Measurements from ENCODE around the gene GBF1. TPM values are rescaled to one million over a fixed set of nuclear protein-coding genes. Genes with fewer than 3 reads are reported as not detected.
A peak's percentile ranks its signal among the peaks of the same experiment; 100 is the strongest.

Gene GBF1
- total and polyA plus RNA-seq, 4 donors = 6.0 to 27.2 (median 15.2) TPM

DNA sequence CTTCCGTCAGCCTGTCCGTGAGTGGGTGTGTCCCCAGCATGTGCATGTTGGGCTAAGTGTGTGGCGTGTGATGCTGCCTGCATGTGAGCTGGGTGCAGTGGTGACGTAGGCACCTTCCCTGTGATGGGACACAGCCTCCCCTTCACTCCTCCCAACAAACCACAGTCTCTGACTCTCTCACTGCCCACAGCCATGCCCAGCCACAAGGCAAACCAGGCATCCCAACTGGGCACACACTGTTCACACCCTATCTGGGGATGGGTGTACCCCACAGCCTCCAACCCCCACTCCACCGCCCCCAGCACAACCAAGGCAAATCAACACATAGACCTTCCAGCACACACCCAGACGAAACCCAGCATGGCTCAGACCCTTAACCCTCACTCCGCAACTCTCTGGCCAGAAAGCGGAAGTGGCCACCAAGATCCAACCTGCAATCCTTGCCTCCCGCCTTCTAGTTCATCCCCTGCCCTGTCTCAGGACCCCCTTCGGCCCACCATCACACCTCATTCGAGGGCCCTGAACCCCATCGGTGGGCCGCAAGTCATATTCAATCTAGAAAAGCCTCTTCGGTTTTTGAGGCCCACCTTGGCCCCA lies 162.9 kb downstream of the GBF1 start:
- TF ChIP-seq NR2F2 (IDR thresholded peaks at IDR 0.05) (no peak), RAD21 (IDR thresholded peaks at IDR 0.05) (no peak), YY1 (IDR thresholded peaks at IDR 0.05) (no peak), HNF4A (conservative IDR thresholded peaks at IDR 0.05) (no peak), FOXA1 (IDR thresholded peaks at IDR 0.05) (no peak), JUND (IDR thresholded peaks at IDR 0.05) (no peak), RXRA (IDR thresholded peaks at IDR 0.05) (no peak), TAF1 (conservative IDR thresholded peaks at IDR 0.05) (no peak), FOXA2 (IDR thresholded peaks at IDR 0.05) (no peak)
- TF ChIP-seq, protein P1, sequence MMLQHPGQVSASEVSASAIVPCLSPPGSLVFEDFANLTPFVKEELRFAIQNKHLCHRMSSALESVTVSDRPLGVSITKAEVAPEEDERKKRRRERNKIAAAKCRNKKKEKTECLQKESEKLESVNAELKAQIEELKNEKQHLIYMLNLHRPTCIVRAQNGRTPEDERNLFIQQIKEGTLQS (IDR thresholded peaks at IDR 0.05) = no peak
- TF ChIP-seq, protein P2, sequence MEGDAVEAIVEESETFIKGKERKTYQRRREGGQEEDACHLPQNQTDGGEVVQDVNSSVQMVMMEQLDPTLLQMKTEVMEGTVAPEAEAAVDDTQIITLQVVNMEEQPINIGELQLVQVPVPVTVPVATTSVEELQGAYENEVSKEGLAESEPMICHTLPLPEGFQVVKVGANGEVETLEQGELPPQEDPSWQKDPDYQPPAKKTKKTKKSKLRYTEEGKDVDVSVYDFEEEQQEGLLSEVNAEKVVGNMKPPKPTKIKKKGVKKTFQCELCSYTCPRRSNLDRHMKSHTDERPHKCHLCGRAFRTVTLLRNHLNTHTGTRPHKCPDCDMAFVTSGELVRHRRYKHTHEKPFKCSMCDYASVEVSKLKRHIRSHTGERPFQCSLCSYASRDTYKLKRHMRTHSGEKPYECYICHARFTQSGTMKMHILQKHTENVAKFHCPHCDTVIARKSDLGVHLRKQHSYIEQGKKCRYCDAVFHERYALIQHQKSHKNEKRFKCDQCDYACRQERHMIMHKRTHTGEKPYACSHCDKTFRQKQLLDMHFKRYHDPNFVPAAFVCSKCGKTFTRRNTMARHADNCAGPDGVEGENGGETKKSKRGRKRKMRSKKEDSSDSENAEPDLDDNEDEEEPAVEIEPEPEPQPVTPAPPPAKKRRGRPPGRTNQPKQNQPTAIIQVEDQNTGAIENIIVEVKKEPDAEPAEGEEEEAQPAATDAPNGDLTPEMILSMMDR (IDR thresholded peaks at IDR 0.05; ENCODE audit: low read depth, low read length, missing input control) = no peak
- WGBS = 66% methylated on average over 14 of the region's 14 CpGs
- Histone ChIP-seq H3K9me3 (ENCODE audit: control insufficient read depth in 4 of 4, low read length in 3 of 4) (no peaks in the 10 kb centered on the region), H3K4me3 (ENCODE audit: low read depth in 1 of 3, low read length in 3 of 3) (peak overlapping the region in 1 of 3 donors; percentile 53), H3K27ac (ENCODE audit: low read depth in 1 of 2, low read length in 2 of 2) (no peak overlapping the region), H3K9ac (ENCODE audit: low read depth in 1 of 2, low read length in 2 of 2) (no peak overlapping the region), H3K4me1 (ENCODE audit: control insufficient read depth in 4 of 4, insufficient read depth in 4 of 4, low read length in 3 of 4) (peaks cover 2 to 8% (median 5%) of the 10 kb centered on the region in 4 donors), H3K27me3 (ENCODE audit: control insufficient read depth in 4 of 4, insufficient read depth in 4 of 4, low read length in 3 of 4) (peaks cover 0 to 25% (median 6%) of the 10 kb centered on the region in 4 donors), H3K36me3 (ENCODE audit: control insufficient read depth in 4 of 4, insufficient read depth in 3 of 4, low read depth in 1 of 4, low read length in 3 of 4) (no peaks in the 10 kb centered on the region)
- no peak for DNase-seq (ENCODE audit: low spot score)

DNA sequence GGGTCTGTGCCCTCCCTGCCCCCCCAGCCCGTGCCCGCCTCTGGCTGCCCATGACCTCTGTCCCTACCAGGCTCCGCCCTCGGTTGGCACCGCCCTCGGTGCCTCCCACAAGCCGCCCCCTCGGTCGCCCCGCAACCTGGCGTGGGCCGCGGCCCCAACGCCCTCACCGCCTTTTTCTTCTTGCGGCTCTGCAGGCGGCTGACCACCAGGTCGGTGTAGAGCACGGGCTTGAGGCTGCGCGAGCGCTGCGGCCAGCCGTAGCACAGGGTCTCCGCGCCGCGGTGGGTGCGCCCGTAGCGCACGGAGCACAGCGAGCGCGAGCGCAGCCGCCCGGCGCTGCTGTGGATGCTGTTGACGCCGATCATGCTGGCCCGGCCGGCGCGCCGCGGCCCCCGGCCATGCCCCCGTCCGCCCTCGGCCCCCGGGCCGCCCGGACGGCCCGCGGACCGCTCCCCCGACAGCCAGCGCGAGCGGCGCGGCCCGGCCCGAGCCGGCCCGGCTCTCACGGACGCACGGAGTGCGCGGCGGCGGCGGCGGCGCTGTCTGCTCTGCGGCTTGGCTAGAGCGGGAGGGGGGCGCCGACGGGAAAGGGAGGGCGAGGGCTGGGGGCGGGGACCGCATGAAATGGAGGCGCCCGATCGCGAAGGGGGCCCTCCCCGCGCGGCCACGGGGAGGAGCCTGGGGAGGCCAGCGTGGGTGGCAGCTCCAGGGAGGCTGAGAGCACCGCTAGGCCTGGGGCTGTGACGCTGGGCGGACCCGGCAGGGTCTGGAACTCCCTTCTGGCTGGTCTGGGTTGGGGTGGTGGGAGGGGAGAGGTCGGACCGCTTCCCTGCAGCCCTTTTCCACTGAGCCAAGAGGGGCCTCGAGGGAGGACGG lies 163.6 kb downstream of the GBF1 start:
- Histone ChIP-seq H3K36me3 (ENCODE audit: control insufficient read depth in 4 of 4, insufficient read depth in 3 of 4, low read depth in 1 of 4, low read length in 3 of 4) (no peaks in the 10 kb centered on the region), H3K4me1 (ENCODE audit: control insufficient read depth in 4 of 4, insufficient read depth in 4 of 4, low read length in 3 of 4) (peaks cover 2 to 8% (median 5%) of the 10 kb centered on the region in 4 donors), H3K27me3 (ENCODE audit: control insufficient read depth in 4 of 4, insufficient read depth in 4 of 4, low read length in 3 of 4) (peaks cover 0 to 25% (median 6%) of the 10 kb centered on the region in 4 donors), H3K27ac (ENCODE audit: low read depth in 1 of 2, low read length in 2 of 2) (no peak overlapping the region), H3K9ac (ENCODE audit: low read depth in 1 of 2, low read length in 2 of 2) (no peak overlapping the region), H3K4me3 (ENCODE audit: low read depth in 1 of 3, low read length in 3 of 3) (peak overlapping the region in 1 of 3 donors; percentile 53), H3K9me3 (ENCODE audit: control insufficient read depth in 4 of 4, low read length in 3 of 4) (no peaks in the 10 kb centered on the region)
- DNase-seq (ENCODE audit: low spot score) = no peak
- 2% methylated on average over 103 of the region's 103 CpGs for WGBS
- no peak for TF ChIP-seq TAF1 (conservative IDR thresholded peaks at IDR 0.05)
- TF ChIP-seq, protein P2 (IDR thresholded peaks at IDR 0.05; ENCODE audit: low read depth, low read length, missing input control) = no peak
- no peak for TF ChIP-seq HNF4A (conservative IDR thresholded peaks at IDR 0.05)
- TF ChIP-seq YY1 (IDR thresholded peaks at IDR 0.05) = no peak
- TF ChIP-seq, protein P3, sequence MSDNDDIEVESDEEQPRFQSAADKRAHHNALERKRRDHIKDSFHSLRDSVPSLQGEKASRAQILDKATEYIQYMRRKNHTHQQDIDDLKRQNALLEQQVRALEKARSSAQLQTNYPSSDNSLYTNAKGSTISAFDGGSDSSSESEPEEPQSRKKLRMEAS (IDR thresholded peaks at IDR 0.05) = no peak
- no peak for TF ChIP-seq NR2F2 (IDR thresholded peaks at IDR 0.05)
- no peak for TF ChIP-seq FOXA2 (IDR thresholded peaks at IDR 0.05)
- TF ChIP-seq, protein P4, sequence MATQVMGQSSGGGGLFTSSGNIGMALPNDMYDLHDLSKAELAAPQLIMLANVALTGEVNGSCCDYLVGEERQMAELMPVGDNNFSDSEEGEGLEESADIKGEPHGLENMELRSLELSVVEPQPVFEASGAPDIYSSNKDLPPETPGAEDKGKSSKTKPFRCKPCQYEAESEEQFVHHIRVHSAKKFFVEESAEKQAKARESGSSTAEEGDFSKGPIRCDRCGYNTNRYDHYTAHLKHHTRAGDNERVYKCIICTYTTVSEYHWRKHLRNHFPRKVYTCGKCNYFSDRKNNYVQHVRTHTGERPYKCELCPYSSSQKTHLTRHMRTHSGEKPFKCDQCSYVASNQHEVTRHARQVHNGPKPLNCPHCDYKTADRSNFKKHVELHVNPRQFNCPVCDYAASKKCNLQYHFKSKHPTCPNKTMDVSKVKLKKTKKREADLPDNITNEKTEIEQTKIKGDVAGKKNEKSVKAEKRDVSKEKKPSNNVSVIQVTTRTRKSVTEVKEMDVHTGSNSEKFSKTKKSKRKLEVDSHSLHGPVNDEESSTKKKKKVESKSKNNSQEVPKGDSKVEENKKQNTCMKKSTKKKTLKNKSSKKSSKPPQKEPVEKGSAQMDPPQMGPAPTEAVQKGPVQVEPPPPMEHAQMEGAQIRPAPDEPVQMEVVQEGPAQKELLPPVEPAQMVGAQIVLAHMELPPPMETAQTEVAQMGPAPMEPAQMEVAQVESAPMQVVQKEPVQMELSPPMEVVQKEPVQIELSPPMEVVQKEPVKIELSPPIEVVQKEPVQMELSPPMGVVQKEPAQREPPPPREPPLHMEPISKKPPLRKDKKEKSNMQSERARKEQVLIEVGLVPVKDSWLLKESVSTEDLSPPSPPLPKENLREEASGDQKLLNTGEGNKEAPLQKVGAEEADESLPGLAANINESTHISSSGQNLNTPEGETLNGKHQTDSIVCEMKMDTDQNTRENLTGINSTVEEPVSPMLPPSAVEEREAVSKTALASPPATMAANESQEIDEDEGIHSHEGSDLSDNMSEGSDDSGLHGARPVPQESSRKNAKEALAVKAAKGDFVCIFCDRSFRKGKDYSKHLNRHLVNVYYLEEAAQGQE (IDR thresholded peaks at IDR 0.05) = no peak
- TF ChIP-seq SP1 (IDR thresholded peaks at IDR 0.05) = no peak
- TF ChIP-seq, protein P1 (IDR thresholded peaks at IDR 0.05) = no peak
- no peak for TF ChIP-seq RXRA (IDR thresholded peaks at IDR 0.05)
- TF ChIP-seq HNF4G (IDR thresholded peaks at IDR 0.05) = no peak
- TF ChIP-seq GABPA (IDR thresholded peaks at IDR 0.05 in 1 of 2, conservative IDR thresholded peaks at IDR 0.05 in 1 of 2) = no peak
- TF ChIP-seq EGR1 (IDR thresholded peaks at IDR 0.05; ENCODE audit: low read depth in 2 of 2) = no peak
- no peak for TF ChIP-seq RAD21 (IDR thresholded peaks at IDR 0.05)
- TF ChIP-seq, protein P5, sequence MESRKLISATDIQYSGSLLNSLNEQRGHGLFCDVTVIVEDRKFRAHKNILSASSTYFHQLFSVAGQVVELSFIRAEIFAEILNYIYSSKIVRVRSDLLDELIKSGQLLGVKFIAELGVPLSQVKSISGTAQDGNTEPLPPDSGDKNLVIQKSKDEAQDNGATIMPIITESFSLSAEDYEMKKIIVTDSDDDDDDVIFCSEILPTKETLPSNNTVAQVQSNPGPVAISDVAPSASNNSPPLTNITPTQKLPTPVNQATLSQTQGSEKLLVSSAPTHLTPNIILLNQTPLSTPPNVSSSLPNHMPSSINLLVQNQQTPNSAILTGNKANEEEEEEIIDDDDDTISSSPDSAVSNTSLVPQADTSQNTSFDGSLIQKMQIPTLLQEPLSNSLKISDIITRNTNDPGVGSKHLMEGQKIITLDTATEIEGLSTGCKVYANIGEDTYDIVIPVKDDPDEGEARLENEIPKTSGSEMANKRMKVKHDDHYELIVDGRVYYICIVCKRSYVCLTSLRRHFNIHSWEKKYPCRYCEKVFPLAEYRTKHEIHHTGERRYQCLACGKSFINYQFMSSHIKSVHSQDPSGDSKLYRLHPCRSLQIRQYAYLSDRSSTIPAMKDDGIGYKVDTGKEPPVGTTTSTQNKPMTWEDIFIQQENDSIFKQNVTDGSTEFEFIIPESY (IDR thresholded peaks at IDR 0.05) = no peak
- TF ChIP-seq FOXA1 (IDR thresholded peaks at IDR 0.05) = no peak
- no peak for TF ChIP-seq JUND (IDR thresholded peaks at IDR 0.05)
